ENCODE measurements around the gene FMN1.
"Not testable (repeated sequence)": the region's sequence is repeated elsewhere in the genome, so short reads cannot be mapped to it uniquely, and the experiment has no call there.

FMN1 gene

GRCh38 chr15:33078607-33079006, 115.9 kb downstream of the FMN1 start:
- no peak overlapping the region for H3K4me3 ChIP-seq (replicated peaks; ENCODE audit: low read depth, low read length)
- no peak for DNase-seq (ENCODE audit: extremely low read depth, low read depth)
- no peak for TF ChIP-seq CTCF (IDR thresholded peaks at IDR 0.05; ENCODE audit: low read depth, low read length, missing control alignments)

- no peak overlapping the region for H3K4me3 ChIP-seq (replicated peaks; ENCODE audit: low read depth, low read length)
- TF ChIP-seq CTCF (IDR thresholded peaks at IDR 0.05; ENCODE audit: low read depth, low read length, missing control alignments) = no peak
- no peak for DNase-seq (ENCODE audit: extremely low read depth, low read depth)
Measured at GRCh38 chr15:33076937-33077336, 117.6 kb downstream of the FMN1 start.

GRCh38 chr15:33074942-33075341, 119.6 kb downstream of the FMN1 start:
- no peak for TF ChIP-seq CTCF (IDR thresholded peaks at IDR 0.05; ENCODE audit: low read depth, low read length, missing control alignments)
- H3K4me3 ChIP-seq (replicated peaks; ENCODE audit: low read depth, low read length) = no peak overlapping the region
- no peak for DNase-seq (ENCODE audit: extremely low read depth, low read depth)

- no peak overlapping the region for H3K4me3 ChIP-seq (replicated peaks; ENCODE audit: low read depth, low read length)
- DNase-seq (ENCODE audit: extremely low read depth, low read depth) = no peak
- no peak for TF ChIP-seq CTCF (IDR thresholded peaks at IDR 0.05; ENCODE audit: low read depth, low read length, missing control alignments)
Measured at GRCh38 chr15:33074212-33074611, 120.3 kb downstream of the FMN1 start.

- H3K4me3 ChIP-seq (replicated peaks; ENCODE audit: low read depth, low read length) = no peak overlapping the region
- no peak for DNase-seq (ENCODE audit: extremely low read depth, low read depth)
- TF ChIP-seq CTCF (IDR thresholded peaks at IDR 0.05; ENCODE audit: low read depth, low read length, missing control alignments) = no peak
Measured at GRCh38 chr15:33071451-33071850, 123.1 kb downstream of the FMN1 start.

GRCh38 chr15:33069903-33070302, 124.6 kb downstream of the FMN1 start:
- not testable (repeated sequence) for DNase-seq (ENCODE audit: extremely low read depth, low read depth); H3K4me3 ChIP-seq (replicated peaks; ENCODE audit: low read depth, low read length)

- no peak for DNase-seq (ENCODE audit: extremely low read depth, low read depth)
- TF ChIP-seq CTCF (IDR thresholded peaks at IDR 0.05; ENCODE audit: low read depth, low read length, missing control alignments) = no peak
- H3K4me3 ChIP-seq (replicated peaks; ENCODE audit: low read depth, low read length) = no peak overlapping the region
Measured at GRCh38 chr15:33069161-33069560, 125.4 kb downstream of the FMN1 start.
